Activated naive CD8-positive, alpha-beta T cell (primary cell): Measurements from ENCODE around the gene CASS4.

Experiments used
- H3K27ac Mint-ChIP-seq: one replicate; pipeline ENCODE4 v1.8.0; 2021; ENCODE audit warnings: mixed read lengths
- H3K27me3 Mint-ChIP-seq: one replicate; pipeline ENCODE4 v1.8.0; 2021; ENCODE audit warnings: mixed read lengths
- H3K36me3 Mint-ChIP-seq: one replicate; pipeline ENCODE4 v1.8.0; 2021; ENCODE audit warnings: mixed read lengths
- H3K4me1 Mint-ChIP-seq: one replicate; pipeline ENCODE4 v1.8.0; 2021; ENCODE audit warnings: low read depth, mixed read lengths
- H3K4me3 Mint-ChIP-seq: one replicate; pipeline ENCODE4 v1.8.0; 2021; ENCODE audit warnings: mild to moderate bottlenecking, mixed read lengths
- H3K9me3 Mint-ChIP-seq: one replicate; pipeline ENCODE4 v1.8.0; 2021; ENCODE audit warnings: low read depth, mixed read lengths

Gene CASS4

GRCh38 chr20:56463428-56463827 is 51.4 kb downstream of the CASS4 start:
- Mint-ChIP-seq H3K4me1 (peaks cover 34% of the 10 kb centered on the region), H3K27me3 (no peaks in the 10 kb centered on the region), H3K9me3 (no peaks in the 10 kb centered on the region), H3K4me3 (peak overlapping the region; percentile 6), H3K27ac (no peak overlapping the region), H3K36me3 (no peaks in the 10 kb centered on the region)

- Mint-ChIP-seq H3K27ac (no peak overlapping the region), H3K27me3 (no peaks in the 10 kb centered on the region), H3K9me3 (no peaks in the 10 kb centered on the region), H3K36me3 (peaks cover 4% of the 10 kb centered on the region), H3K4me3 (no peak overlapping the region), H3K4me1 (peaks cover 46% of the 10 kb centered on the region)
Observed at GRCh38 chr20:56465997-56466396, 53.9 kb downstream of the CASS4 start.

- Mint-ChIP-seq H3K9me3 (no peaks in the 10 kb centered on the region), H3K36me3 (peaks cover 4% of the 10 kb centered on the region), H3K27ac (peak overlapping the region; percentile 97), H3K27me3 (no peaks in the 10 kb centered on the region), H3K4me1 (peaks cover 44% of the 10 kb centered on the region), H3K4me3 (peak overlapping the region; percentile 99)
Observed at GRCh38 chr20:56467968-56468315, 55.9 kb downstream of the CASS4 start.

GRCh38 chr20:56468316-56469076 is 56.4 kb downstream of the CASS4 start, which contains the start of gene RTF2:
Gene RTF2 (plus strand): TSS chr20:56468627. CDS start chr20:56468698, 71 bp downstream.
- H3K4me1 Mint-ChIP-seq: peaks cover 39% of the 10 kb centered on the region
- peak within 1 kb of the TSS; percentile 99 for H3K4me3 Mint-ChIP-seq
- H3K36me3 Mint-ChIP-seq: peaks cover 4% of the 10 kb centered on the region
- peak within 1 kb of the TSS; percentile 97 for H3K27ac Mint-ChIP-seq
- H3K9me3 Mint-ChIP-seq: no peaks in the 10 kb centered on the region
- no peaks in the 10 kb centered on the region for H3K27me3 Mint-ChIP-seq

GRCh38 chr20:56469077-56469449 is 57.0 kb downstream of the CASS4 start:
- Mint-ChIP-seq H3K9me3 (no peaks in the 10 kb centered on the region), H3K36me3 (peaks cover 4% of the 10 kb centered on the region), H3K4me1 (peaks cover 34% of the 10 kb centered on the region), H3K4me3 (peak overlapping the region; percentile 99), H3K27me3 (no peaks in the 10 kb centered on the region), H3K27ac (peak overlapping the region; percentile 97)

GRCh38 chr20:56483970-56484369 is 71.9 kb downstream of the CASS4 start:
- Mint-ChIP-seq H3K27me3 (no peaks in the 10 kb centered on the region), H3K9me3 (no peaks in the 10 kb centered on the region), H3K27ac (peak overlapping the region; percentile 89), H3K4me1 (peaks cover 43% of the 10 kb centered on the region), H3K36me3 (peaks cover 25% of the 10 kb centered on the region), H3K4me3 (peak overlapping the region; percentile 70)

- H3K4me3 Mint-ChIP-seq: no peak overlapping the region
- H3K36me3 Mint-ChIP-seq: peaks cover 19% of the 10 kb centered on the region
- no peaks in the 10 kb centered on the region for H3K9me3 Mint-ChIP-seq
- H3K27ac Mint-ChIP-seq: no peak overlapping the region
- H3K27me3 Mint-ChIP-seq: no peaks in the 10 kb centered on the region
- peaks cover 34% of the 10 kb centered on the region for H3K4me1 Mint-ChIP-seq
Observed at GRCh38 chr20:56487216-56487615, 75.2 kb downstream of the CASS4 start.

- Mint-ChIP-seq H3K4me3 (no peak overlapping the region), H3K36me3 (peaks cover 13% of the 10 kb centered on the region), H3K27ac (no peak overlapping the region), H3K4me1 (peaks cover 23% of the 10 kb centered on the region), H3K27me3 (no peaks in the 10 kb centered on the region), H3K9me3 (no peaks in the 10 kb centered on the region)
Observed at GRCh38 chr20:56488566-56488965, 76.5 kb downstream of the CASS4 start.

GRCh38 chr20:56501116-56501515 is 89.1 kb downstream of the CASS4 start:
- peaks cover 13% of the 10 kb centered on the region for H3K36me3 Mint-ChIP-seq
- H3K4me3 Mint-ChIP-seq: no peak overlapping the region
- no peaks in the 10 kb centered on the region for H3K27me3 Mint-ChIP-seq
- no peak overlapping the region for H3K27ac Mint-ChIP-seq
- peaks cover 7% of the 10 kb centered on the region for H3K4me1 Mint-ChIP-seq
- no peaks in the 10 kb centered on the region for H3K9me3 Mint-ChIP-seq

GRCh38 chr20:56503916-56504315 is 91.9 kb downstream of the CASS4 start:
- Mint-ChIP-seq H3K27me3 (no peaks in the 10 kb centered on the region), H3K4me1 (peaks cover 4% of the 10 kb centered on the region), H3K4me3 (no peak overlapping the region), H3K36me3 (peaks cover 2% of the 10 kb centered on the region), H3K9me3 (no peaks in the 10 kb centered on the region), H3K27ac (no peak overlapping the region)

GRCh38 chr20:56504373-56505005 is 92.4 kb downstream of the CASS4 start:
- Mint-ChIP-seq H3K36me3 (peaks cover 2% of the 10 kb centered on the region), H3K4me3 (no peak overlapping the region), H3K9me3 (no peaks in the 10 kb centered on the region), H3K27me3 (no peaks in the 10 kb centered on the region), H3K27ac (no peak overlapping the region), H3K4me1 (peaks cover 4% of the 10 kb centered on the region)

GRCh38 chr20:56506103-56506502 is 94.0 kb downstream of the CASS4 start:
- H3K9me3 Mint-ChIP-seq: no peaks in the 10 kb centered on the region
- H3K4me3 Mint-ChIP-seq: no peak overlapping the region
- H3K4me1 Mint-ChIP-seq: peaks cover 4% of the 10 kb centered on the region
- no peak overlapping the region for H3K27ac Mint-ChIP-seq
- H3K27me3 Mint-ChIP-seq: no peaks in the 10 kb centered on the region
- H3K36me3 Mint-ChIP-seq: peaks cover 2% of the 10 kb centered on the region
